Measurements from ENCODE around the gene PLA2G4C.
"Not testable (repeated sequence)": the region's sequence is repeated elsewhere in the genome, so short reads cannot be mapped to it uniquely, and the experiment has no call there.

PLA2G4C gene

DNA sequence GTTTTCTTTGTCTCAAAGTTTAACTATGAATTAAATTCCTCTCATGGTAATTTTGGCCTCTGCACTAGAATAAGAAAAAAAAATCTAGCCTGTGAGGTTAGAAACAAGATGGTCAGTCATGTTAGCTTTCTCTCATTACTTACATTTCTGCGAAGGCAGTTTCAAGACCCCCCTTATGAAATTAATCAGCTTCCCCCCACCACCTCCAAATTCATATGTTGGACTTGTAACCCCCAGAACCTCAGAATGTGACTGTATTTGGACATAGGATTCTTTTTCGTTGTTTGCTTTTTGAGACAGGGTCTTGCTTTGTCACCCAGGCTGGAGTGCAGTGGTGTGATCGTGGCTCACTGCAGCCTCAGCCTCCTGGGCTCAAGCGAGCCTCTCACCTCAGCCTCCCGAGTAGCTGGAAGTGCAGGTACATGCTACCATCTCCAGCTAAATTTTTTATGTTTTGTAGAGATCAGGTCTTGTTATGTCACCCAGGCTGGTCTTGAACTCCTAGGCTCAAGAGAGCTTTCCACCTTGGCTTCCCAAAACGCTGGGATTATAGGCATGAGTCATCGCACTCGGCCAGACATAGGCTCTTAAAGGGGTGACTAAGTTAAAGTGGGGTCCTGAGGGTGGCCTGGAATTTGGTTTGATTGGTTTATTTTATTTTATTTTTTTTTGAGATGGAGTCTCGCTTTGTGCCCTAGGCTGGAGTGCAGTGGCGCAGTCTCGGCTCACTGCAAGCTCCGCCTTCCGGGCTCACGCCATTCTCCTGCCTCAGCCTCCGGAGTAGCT is 1.4 kb downstream of the PLA2G4C start:
- no peak for DNase-seq

- DNase-seq: no peak
Measured at GRCh38 chr19:48103922-48104321, 6.7 kb downstream of the PLA2G4C start.

DNA sequence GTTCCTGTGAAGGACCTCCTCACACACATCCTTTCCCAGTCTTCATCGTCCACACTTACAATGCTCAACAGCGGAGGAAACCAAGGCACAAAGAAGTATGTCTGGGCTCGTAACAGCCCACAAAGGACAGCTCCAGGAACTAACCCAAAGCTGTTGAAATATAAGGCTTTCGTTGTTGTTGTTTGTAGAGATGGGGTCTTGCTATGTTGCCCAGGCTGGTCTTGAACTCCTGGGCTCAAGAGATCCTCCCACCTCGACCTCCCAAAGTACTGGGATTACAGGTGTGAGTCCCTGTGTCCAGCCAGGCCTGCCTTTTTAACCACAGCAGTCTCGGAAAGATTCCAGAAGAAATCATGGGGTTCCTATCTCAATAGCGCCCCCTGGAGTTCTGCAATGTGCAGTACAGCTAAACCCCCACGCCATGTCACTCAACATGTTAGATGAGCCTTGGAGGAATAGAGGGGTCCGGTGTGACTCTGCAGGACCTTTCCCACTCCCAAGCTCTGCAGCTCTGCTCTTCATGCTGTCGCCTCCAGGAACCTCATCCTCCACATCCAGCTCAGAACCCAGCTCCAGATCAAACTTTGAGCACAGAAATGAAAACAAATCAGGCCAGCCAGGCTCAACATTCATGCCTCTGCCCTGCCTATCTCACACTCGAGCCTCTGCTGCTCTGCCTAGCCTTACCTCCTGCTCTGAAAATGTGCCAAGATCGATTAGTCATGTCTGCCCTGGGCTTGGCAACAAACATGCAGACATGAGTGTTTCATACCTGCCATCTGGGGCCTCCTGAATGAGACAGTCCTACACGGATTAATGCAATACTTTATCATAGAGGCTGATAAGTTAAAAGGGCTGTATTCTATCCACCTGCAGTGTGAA is 7.5 kb downstream of the PLA2G4C start:
- no peak for DNase-seq

DNA sequence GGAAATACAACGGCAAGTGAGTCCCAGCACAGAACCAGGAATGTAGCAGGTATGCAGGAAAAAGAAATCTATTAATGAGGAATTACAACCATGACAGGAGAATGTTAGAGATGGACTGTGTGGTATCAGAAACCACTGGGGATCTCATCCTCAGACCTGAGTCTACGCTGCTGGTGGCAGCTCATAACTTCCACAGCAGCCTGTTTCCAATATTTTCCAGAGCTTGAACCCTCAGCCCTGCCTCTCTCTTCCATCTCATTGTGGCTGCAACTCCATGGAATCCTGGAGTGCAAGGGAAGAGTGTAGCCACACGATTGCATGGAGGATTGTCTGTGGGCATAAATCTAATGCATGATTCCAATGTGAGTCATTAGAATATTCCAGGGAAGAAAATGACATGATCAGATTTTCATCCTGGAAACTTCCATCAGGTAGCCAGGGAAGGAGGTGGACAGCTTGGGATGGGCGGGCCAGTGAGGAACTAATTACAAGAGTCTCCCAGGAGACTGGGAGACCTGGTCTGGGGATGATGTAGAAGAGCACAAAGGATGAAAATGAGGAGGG is 14.9 kb downstream of the PLA2G4C start:
- no peak for DNase-seq

DNA sequence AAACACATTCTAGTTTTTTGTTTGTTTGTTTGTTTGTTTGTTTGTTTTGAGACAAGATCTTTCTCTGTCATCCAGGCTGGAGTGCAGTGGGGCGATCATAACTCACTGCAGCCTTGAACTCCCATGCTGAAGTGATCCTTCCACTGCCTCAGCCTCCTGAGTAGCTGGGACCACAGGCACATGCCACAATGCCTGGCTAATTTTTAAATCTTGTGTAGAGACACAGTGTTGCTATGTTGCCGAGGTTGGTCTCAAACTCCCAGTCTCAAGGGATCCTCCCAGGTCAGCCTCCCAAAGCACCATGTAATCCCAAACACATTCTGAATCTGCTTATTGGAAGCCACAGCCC is 15.8 kb downstream of the PLA2G4C start:
- no peak for DNase-seq

- DNase-seq: no peak
Measured at GRCh38 chr19:48094129-48094854, 16.3 kb downstream of the PLA2G4C start.

GRCh38 chr19:48091111-48091718 is 19.4 kb downstream of the PLA2G4C start:
- not testable (repeated sequence) for DNase-seq

DNA sequence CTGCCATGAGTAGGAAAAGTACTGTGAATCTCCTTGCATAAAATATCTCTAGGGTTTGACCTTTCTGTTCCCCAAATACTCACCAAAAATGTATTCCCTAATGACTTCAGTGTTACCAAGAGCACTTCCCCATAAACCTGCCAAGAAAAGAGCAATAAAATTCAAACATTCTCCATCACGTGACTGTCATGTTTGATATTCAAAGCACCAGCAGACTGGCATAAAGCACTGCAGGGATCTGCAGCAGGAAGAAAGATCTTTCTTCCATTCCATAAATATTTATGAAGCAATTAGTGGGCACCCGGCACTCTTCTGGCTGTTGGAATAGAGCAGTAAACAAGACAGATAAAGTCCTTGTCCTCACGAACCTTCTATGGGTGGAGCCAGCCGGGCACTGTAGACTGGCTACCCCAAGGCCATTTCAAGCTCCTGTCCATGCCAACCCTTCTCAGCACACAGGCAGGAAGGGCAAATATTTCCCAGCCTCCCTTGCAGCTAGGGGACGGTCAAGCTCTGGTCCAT is 20.3 kb downstream of the PLA2G4C start:
- DNase-seq: no peak

DNA sequence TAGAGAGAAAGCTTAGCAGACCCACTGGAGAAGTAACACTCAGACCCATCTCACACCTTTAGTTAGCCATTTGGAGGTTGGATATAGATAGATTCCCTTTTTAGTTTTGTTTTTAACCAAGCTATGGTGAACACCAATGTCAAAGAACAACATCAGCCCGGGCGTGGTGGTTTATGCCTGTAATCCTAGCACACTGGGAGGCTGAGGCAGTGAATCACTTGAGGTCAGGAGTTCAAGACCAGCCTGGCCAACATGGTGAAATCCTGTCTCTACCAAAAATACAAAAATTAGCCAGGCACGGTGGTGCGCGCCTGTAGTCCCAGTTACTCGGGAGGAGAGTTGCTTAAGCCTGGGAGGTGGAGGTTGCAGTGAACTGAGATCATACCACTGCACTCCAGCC is 21.6 kb downstream of the PLA2G4C start:
- not testable (repeated sequence) for DNase-seq

DNA sequence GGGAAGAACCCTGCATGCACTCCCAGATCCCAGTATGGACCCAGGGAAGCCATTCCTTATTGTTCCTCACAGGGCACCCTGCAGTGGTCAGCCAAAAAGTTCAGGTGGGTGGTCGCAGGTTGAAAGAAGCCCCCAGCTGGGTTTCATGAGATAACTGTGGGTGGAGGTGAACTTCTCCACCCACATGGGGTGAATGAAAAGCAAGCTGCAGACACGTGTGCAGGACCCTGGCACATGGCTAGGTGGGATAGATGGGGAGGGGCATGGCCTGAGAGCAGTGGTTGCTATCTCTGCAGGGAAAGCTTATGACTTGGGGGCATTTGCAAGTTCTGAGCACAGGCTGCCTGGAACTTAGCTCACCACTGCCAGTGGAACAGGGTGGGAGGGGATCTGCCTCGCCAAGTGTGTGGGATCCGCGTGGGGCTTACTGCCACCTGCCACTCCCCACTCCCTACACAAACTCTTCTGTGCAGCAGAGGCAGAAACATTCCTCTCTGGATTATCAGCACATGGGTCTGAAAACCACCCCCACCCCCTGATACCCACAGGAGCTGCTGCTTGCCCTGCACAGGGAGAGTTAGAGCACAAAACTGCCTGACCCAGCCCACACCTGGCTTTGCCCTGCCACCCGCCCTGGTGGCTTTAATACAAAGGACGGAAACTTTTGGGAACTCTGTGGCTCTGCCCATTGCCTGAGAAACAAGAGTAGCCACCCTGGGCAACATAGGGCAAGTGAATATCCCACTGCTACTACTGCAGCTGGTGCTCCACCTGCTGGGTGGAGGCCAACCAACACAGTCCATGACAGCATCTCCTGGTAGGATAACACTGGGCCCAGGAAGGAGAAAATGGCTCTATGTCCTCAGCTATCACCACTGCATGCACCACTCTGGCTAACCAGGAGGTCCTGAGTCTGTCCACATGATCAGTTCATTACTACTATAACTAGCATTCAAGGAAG is 24.4 kb downstream of the PLA2G4C start:
- no peak for DNase-seq

GRCh38 chr19:48085076-48085475 is 25.5 kb downstream of the PLA2G4C start:
- DNase-seq: no peak

DNA sequence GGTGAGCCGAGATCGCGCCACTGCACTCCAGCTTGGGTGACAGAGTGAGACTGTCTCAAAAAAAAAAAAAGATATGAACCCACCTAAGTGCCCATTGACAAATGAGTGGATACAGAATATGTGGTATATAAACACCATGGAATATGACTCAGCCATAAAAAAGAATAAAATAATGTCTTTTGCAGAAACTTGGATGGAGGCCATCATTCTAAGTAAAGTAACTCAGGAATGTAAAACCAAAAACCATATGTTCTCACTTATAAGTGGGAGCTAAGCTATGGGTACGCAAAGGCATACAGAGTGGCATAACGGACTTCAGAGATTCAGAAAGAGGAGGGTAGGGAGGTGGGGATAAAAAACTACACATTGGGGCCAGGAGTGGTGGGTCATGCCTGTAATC is 29.5 kb downstream of the PLA2G4C start:
- no peak for DNase-seq

- DNase-seq: not testable (repeated sequence)
Measured at GRCh38 chr19:48070177-48070769, 40.3 kb downstream of the PLA2G4C start.

DNA sequence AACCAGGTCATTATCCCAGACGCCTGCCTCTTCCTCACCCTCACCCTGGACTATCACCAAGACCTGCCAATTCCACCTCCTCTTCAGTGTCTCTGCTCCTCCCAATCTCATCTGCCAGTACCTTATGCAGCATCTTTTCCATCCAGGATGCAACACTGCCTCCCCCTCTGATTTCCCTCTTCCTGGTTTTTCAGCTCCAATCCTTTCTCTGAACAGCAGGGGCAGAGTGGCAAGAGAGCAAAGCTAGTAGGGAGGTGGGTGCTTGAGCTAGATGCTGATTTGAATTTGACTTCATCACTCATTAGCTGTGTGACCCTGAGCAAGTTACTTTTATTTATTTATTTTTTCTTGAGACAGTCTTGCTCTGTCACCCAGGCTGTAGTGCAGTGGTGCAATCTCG is 41.2 kb downstream of the PLA2G4C start:
- no peak for DNase-seq

DNA sequence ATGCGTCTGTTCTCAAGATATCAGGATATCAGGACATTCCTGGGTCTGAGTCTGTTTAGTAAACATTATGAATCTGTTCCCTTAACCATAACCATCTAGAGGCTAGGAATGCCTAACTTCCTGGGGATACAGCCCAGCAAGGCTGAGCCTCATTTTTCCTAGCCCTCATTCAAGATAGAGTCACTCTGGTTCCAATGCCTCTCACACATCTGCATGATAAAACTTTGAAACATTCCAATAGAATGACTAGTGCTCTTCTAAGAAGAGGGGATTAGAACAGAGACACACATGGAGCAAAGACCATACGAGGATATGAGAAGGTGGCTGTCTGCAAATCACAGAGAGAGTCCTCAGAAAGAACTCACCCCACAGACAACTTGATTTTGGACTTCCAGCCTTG is 46.1 kb downstream of the PLA2G4C start:
- DNase-seq: no peak

DNA sequence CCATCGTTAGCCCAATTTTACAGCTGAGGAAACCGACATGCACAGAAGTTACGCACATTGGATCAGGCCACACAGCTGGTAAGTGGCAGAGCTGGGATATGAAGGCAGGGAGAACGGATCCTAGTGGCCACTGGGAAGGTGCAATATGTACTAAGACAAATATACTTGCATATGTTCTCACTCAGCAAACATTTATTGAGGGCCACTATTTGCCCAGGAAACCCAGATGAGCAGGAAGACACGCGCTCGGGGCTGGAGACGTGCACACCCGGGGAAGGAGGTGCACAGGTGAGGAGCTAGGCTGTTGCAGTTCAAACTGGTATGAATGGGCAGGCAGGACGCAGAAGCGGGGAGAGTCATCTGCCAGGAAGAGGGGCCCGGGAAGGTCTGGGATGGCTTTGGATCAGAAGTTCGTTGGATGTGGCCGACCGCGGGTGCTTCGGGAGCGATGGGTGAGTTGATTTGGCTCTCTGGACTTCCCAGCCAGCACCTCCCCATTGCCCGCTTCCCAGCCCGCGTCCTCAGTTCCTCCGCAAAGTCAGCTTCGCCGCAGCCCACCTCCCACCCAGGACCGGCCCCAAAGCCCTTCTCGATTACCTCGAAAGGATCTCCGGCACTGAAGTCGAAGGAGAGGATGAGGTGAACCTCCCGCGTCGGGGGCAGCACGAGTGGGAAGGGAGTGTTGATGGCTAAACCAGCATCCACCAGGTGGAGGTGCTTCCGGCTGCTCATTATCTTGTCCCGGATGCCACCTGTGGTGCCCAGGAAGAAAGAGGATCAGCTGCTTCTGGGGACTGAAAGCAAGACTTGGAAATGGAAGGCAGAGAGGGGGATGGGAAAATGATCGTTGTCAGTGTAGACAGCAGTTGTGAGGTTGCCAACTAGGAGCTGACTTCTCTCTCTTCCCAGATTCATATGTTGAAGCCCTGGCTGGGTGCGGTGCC is 48.9 kb downstream of the PLA2G4C start:
- DNase-seq: no peak

DNA sequence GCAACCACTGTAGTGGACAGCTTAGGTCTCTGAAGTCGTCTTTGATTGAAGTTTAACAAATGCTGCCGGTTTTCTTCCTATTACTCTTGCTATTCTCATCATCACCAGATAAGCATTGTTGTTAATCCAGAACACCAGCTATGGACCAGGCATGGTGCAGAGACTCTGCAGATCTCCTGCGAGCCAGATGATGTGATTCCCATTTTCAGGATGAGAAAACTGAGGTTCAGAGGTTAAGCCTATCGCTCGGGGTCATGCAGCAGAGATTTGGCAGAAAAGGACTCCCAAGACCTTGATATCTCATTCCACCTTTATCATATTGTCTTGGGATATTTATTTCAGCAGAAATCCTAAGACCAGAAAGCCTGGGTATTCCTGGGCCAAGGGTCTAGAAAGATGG is 50.2 kb downstream of the PLA2G4C start:
- no peak for DNase-seq

DNA sequence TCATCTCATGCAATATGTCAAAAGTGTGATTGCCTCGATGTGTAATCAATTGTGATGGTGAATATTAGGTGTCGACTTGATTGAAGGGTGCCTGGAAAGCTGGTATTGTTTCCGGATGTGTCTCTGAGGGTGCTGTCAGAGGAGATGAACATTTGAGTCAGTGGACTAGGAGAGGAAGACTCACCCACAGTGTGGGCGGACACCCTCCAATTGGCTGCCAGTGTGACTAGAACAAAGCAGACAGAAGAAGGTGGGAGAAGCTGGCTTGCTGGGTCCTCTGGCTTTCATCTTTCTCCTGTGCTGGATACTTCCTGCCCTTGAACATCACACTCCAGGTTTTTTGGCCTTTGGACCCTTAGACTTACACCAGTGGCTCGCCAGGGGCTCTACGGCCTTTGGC is 51.3 kb downstream of the PLA2G4C start:
- no peak for DNase-seq

DNA sequence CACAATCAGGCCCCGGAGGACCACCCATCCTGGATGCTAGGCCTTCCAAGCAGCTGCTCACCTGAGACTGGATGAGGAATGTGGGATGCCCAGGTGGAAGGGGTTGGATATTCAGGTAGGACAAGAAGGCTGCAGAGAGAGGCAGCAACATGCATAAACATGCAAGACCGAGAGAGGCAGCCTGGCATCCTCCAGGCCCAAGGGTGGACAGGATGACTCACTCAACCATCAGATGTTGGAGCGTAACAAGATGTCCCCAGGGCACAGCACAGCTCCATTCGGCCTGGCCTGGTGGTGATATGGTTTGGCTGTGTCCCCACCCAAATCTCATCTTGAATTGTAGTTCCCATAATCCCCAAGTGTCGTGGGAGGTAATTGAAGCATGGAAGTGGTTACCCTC is 56.8 kb downstream of the PLA2G4C start:
- no peak for DNase-seq

- no peak for DNase-seq
Measured at GRCh38 chr19:48053076-48053475, 57.5 kb downstream of the PLA2G4C start.
